ENCODE measurements around the gene RBM8A.

The RBM8A gene

DNA sequence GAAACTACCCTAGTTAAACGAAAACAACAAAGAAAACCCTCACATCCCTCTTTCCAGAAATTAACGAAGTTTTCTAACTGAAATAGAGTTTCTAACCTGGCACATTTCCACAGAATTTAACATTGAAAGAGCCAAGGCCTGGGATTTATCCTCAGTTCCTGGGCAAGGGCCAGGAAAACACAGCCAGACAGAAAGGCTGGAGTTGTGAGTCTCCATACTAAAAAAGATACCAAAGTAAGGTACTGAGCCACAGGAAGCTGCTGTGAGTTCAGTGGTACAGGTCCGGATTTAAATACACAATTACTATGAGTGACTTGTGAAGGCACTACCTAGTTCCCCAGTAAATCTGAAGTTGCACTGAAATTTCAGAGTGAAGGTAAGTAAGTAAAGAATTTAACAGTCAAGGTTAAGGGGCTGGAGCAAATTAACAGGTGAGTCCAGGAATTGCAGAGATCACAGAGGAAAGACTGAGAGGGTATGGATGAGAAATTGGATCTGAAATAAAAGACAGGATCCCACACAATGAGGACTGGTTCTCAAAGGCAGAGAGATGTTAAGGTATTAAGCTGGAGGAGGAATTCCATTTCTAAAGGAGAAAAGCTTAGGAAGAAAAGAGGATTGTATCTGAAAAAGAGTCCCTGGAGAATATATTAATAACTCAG, 29.6 kb upstream of the RBM8A start:
- DNase-seq (ENCODE audit: low read depth): peak; percentile 71
- peak overlapping the region; percentile 70 for H3K4me3 ChIP-seq (replicated peaks; ENCODE audit: low read depth, low read length)
- TF ChIP-seq, protein P1, sequence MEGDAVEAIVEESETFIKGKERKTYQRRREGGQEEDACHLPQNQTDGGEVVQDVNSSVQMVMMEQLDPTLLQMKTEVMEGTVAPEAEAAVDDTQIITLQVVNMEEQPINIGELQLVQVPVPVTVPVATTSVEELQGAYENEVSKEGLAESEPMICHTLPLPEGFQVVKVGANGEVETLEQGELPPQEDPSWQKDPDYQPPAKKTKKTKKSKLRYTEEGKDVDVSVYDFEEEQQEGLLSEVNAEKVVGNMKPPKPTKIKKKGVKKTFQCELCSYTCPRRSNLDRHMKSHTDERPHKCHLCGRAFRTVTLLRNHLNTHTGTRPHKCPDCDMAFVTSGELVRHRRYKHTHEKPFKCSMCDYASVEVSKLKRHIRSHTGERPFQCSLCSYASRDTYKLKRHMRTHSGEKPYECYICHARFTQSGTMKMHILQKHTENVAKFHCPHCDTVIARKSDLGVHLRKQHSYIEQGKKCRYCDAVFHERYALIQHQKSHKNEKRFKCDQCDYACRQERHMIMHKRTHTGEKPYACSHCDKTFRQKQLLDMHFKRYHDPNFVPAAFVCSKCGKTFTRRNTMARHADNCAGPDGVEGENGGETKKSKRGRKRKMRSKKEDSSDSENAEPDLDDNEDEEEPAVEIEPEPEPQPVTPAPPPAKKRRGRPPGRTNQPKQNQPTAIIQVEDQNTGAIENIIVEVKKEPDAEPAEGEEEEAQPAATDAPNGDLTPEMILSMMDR (IDR thresholded peaks at IDR 0.05; ENCODE audit: low read length, missing control alignments): no peak

DNA sequence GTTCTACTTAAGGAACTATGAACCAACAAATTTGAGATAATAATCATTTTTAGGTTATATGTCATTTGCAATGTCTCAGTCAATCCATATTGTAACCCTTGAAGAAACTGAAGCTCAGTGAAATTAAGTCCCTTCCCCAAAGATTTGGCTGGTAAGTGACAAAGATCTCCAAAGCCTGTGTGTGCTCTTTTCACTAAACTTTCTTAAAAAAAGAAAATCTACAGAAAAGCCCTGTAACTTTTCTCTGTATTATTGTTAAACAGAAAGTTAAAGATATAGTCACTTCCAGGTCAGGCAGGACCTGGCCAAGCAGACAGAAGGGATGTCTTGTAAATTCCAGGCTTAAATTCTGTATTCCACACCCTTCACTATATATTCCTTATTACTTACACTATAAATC, 29.1 kb upstream of the RBM8A start:
- H3K4me3 ChIP-seq (replicated peaks; ENCODE audit: low read depth, low read length): peak overlapping the region; percentile 70
- DNase-seq (ENCODE audit: low read depth): no peak
- TF ChIP-seq, protein P1 (IDR thresholded peaks at IDR 0.05; ENCODE audit: low read length, missing control alignments): no peak

DNA sequence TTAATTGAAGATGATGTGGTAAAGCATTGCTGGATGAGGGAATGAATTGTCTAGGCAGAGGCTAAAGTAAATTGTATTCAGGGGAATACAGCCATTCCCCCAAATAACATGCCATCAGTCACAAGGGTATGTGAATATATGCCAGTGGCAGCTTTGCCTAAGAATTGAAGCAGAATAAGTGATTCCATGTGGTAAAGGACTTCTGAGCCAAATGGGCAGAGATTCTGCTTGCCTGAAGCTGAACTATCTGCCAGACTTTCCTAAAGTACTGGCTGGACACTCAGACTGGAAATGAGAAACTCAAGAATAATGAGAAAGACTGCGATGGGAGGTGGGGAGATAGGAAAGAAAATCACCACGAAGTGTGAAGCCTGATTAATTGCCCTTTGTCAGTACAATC, 28.2 kb upstream of the RBM8A start:
- DNase-seq (ENCODE audit: low read depth): no peak
- TF ChIP-seq, protein P1 (IDR thresholded peaks at IDR 0.05; ENCODE audit: low read length, missing control alignments): no peak
- H3K4me3 ChIP-seq (replicated peaks; ENCODE audit: low read depth, low read length): peak overlapping the region; percentile 70

DNA sequence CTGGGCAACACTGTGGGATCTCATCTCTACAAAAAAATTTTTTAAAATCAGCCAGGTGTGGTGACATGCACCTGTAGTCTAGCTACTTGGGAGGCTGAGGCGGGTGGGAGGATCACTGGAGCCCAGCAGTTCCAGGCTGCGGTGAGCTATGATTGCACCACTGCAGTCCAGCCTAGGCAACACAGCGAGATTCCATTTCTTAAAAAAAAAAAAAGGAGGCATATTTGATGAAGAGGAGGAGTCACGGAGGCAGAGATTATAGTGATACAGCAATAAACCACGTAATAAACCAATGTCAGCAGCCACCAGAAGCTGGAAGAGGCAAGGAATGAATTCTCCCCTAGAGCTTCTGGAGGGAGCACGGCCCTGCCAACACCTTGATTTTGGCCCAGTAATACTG, 26.6 kb upstream of the RBM8A start:
- H3K4me3 ChIP-seq (replicated peaks; ENCODE audit: low read depth, low read length): no peak overlapping the region
- TF ChIP-seq, protein P1 (IDR thresholded peaks at IDR 0.05; ENCODE audit: low read length, missing control alignments): no peak
- DNase-seq (ENCODE audit: low read depth): no peak

DNA sequence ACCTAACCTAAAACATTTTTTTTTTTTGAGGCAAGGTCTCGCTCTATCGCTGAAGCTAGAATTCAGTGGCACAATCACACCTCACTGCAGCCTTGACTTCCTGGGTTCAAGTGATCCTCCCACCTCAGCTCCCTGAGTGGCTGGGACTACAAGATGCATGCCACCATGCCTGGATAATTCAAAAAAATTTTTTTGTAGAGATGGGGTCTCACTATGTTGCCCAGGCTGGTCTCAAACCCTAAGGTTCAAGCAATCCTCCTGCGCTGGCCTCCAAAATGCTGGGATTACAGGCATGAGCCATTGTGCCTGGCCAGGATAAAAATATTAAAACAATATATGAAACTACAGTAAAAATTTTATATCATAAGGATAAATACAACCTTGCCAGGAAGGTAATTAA, 25.6 kb upstream of the RBM8A start:
- H3K4me3 ChIP-seq (replicated peaks; ENCODE audit: low read depth, low read length): no peak overlapping the region
- TF ChIP-seq, protein P1 (IDR thresholded peaks at IDR 0.05; ENCODE audit: low read length, missing control alignments): no peak
- DNase-seq (ENCODE audit: low read depth): no peak

DNA sequence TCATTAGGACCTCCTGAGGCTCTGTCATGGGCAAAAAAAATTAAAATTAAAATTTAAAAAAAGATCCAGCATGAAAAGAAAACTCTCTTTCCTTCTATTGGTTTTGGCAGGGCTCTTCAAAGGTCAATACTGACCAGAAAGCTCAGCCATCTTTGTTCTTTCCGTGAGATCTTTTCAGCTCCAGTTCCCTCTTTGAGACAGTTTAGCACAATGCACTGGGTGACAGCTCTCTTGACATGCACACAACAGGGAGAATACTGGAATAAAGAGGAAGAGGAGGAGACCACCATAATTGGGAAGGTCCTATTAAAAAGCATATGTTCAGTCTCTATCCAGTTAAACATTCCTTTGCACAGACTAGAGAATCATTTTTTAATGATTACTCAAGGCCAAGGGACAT, 24.2 kb upstream of the RBM8A start:
- TF ChIP-seq, protein P1 (IDR thresholded peaks at IDR 0.05; ENCODE audit: low read length, missing control alignments): no peak

DNA sequence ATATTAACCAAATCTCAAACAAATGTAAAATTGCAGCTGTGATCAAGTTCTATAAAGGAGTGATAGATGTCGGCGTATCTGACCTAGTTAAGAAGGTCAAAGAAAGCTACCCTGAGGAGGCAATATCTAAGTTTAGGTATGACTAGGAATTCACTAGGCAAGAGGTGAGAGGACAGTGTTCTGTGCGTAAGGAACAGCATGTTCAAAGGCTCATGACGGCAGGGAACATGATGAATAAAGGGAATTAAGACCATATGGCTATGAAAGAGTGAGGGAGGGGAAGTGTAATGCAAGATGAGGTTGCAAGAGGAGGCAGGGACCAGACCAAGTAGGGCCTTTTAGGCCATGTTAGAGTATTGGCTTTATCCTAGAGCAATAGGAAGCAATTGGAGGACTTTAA, 21.9 kb upstream of the RBM8A start:
- TF ChIP-seq, protein P1 (IDR thresholded peaks at IDR 0.05; ENCODE audit: low read length, missing control alignments): no peak
- no peak for DNase-seq (ENCODE audit: low read depth)

More for the DNA sequence above, 24.2 kb upstream of the RBM8A start:
- DNase-seq (ENCODE audit: low read depth): no peak
- no peak overlapping the region for H3K4me3 ChIP-seq (replicated peaks; ENCODE audit: low read depth, low read length)

More for the DNA sequence above, 21.9 kb upstream of the RBM8A start:
- H3K4me3 ChIP-seq (replicated peaks; ENCODE audit: low read depth, low read length): no peak overlapping the region

All from fibroblast of pulmonary artery (primary cell).